ENCODE results near the gene IL16.

The IL16 gene

GRCh38 chr15:81278306-81279029 is 81.8 kb downstream of the IL16 start:
- no peak for DNase-seq

DNA sequence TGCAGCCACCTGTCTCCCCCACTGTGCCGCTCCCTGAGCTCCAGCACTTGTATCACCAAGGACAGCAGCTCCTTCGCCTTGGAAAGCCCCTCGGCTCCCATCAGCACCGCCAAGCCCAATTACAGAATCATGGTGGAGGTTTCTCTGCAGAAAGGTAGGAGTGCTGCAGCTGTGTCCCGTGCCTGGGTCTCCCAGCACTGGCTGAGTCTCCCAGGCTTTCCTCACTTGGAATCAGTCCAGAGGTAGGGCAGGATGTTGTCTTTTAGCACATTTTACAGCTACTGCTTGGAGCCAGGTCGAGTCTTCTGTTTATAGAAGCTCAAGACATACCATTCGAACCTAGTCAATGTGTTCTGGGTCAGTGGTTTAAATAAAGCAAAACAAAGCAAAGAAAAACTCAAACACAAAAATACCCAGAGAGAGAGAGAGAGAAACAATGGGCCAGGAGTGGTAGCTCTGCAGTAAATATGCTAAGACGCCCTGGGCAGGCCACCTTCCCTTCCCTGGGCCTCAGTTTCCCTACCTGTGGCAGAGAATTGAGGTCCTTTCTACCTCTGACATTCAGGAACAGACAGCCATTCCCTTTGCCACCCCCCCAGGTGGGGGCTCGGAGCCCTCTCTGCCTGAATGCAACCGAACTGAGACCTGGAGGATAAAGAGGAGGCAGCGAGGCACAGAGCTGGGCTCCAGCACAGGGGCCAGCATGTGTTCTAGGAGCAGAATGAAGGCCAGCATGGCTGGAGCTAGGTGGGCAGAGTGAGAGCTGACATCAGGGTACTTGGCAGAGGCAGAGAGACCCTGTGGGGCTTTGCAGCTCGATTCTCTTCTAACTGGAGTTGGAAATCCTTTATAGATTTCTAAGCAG is 83.2 kb downstream of the IL16 start:
- DNase-seq: no peak

DNA sequence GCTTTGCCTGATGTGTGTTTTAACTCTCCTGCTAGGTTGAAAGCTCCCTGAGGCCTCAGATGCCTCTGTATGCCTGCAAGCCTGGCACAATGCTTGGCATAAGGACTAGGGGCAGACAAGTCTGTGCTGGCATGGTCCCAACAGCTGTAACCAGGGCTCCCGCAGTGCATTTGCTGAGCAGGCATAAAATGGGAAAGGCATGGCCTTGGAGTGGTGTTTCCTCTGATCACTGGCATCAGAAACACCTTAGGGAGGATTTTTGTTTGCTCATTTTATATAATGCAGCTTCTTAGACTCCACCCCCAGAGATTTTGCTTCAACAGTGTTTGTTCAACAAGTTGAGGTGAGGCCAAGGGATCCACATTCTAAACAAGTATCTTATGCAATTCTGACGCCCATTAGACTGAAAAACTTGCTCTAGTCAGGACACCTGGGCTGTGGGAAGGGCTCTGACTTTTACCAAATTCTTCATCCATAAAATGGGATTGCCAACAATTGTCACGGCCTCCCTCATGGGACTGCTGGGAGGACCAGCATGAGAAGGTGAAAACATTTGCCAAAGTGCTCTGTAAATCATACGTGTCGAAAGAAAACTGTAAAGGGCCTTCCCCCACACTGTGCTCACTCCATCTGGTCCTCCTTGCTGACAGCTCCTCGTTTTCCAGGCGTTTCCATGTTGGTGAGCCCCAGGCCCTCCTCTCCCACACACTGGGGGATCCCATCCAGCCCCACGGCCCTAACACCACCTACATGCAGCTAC is 84.2 kb downstream of the IL16 start:
- no peak for DNase-seq

DNA sequence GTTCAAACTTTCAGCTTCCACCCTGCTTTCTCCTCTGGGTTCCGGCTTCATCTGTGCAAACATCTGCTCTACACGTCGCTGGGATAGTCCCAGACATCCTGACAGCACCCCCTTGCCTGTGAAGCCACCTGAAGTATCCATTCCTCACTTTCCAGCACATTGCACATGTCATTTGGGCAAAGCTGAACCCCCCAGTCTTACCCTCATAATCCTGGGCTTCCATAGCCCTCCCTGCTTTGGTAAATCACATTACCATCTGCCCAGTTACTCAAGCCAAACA is 84.7 kb downstream of the IL16 start:
- DNase-seq: no peak

- DNase-seq: no peak
These were observed 85.3 kb downstream of the IL16 start for GRCh38 chr15:81281766-81282605.

- DNase-seq: no peak
These were observed 85.9 kb downstream of the IL16 start for GRCh38 chr15:81282606-81282895.

DNA sequence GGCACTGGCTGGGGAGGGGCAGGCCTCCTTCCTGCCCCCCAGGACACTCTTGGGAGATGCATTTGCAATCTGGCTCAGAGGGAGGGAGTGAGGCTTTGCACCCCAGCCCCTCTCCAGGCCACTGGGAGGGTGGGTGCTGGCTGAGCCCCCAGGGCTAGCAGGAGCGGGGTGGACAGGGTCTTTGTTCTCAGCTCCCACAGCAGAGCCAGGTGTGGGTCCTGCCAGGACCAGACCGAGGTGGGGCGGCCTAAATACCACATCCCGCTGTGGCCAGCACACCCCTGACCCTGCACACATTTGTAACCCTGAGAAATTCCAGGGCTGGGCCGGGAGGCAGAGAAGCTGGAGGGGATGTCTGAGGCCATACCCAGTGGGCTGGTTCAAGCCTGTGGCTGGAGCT is 86.2 kb downstream of the IL16 start:
- DNase-seq: no peak

- DNase-seq: no peak
These were observed 87.8 kb downstream of the IL16 start for GRCh38 chr15:81284256-81285031.

- no peak for DNase-seq
These were observed 88.8 kb downstream of the IL16 start for GRCh38 chr15:81285461-81285860.

DNA sequence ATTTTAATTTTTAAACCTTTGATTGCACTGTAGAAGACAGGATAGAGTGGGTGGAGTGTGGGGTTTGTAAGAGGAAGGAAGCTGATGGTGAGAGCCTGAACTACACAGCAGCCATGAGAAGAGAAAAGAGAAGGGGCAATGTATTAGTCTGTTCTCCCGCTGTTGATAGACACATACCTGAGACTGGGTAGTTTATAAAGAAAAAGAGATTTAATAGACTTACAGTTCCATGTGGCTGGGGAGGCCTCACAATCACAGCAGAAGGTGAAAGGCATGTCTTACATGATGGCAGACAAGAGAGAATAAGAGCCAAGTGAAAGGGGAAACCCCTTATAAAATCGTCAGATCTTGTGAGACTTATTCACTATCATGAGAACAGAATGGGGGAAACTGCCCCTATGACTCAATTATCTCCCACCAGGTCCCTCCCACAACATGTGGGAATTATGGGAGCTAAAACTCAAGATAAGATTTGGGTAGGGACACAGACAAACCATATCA is 90.0 kb downstream of the IL16 start:
- peak; percentile 52 for DNase-seq

GRCh38 chr15:81288040-81288439 is 91.4 kb downstream of the IL16 start:
- DNase-seq: no peak

DNA sequence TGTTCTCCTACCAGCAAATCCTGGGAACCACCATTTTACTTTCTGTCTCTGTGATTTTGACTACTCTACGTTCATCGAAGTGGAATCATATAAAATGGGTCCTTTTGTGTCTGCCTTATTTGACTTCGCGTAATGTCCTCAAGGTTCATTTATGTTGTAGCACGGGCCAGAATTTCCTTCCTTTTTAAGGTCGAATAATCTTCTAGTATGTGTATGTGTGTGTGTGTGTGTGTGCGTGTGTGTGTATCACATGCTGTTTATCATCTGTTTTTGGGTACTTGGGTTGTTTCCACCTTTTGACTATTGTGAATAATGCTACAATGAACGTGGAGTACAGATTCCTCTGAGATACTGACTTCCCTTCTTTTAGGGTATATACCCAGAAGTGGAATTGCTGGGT is 91.9 kb downstream of the IL16 start:
- no peak for DNase-seq

DNA sequence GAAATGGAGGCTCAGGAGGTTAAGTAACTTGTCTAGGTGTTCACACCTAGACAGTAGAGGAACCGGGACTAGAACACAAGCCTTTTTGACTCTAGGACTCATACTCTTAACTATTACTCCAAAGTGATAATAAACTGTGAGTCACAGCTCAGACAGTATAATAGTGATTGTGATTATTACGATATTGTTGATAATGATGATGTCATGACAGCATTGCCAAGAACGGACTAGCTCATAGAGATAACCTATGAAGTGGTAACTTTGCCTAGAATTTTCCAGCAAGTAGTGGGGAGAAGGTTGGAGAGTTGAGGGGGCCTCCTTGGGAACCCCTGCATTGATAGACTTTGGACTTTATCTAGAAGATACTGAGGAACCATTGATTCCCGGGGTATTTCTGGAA is 93.2 kb downstream of the IL16 start:
- no peak for DNase-seq

- DNase-seq: no peak
These were observed 95.3 kb downstream of the IL16 start for GRCh38 chr15:81291916-81292522.

GRCh38 chr15:81292523-81293001 is 95.9 kb downstream of the IL16 start:
- peak; percentile 53 for DNase-seq

DNA sequence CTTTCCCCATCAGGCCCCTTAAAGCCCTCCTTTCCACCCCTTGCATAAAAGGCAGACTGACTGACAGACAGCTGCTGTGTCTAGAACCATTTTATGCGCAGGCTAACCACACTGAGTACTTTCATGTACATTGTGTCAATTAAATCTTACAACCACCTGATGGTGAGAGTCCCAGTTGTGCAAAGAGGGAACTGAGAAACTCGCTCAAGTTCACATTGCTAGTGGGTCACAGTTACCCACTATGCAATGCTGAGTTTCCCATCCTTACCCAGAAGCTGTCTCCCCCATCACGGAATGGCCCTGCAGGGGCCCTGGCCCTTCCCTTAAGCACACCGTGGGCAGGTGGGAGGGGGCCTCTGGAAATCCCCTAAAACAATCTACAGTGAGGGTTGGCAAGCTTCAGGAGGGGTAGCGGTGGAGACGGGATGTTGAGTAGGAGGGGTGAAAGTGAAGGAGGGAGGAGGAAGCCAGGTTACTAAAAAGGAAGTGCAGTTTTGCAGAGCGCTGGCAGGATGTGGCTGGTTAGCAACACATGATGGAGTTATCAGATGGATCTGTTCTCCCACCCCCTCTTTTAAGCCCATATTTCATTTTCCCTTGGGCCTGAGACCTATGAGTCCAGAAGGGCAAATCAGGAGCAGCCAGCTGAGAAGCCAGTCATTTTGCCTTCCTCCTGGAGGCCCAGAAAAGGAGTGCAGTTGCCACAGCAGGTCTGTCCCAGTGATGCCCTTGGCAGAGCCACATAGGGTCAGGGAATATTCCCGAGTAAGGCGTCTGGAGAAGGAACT is 97.2 kb downstream of the IL16 start:
- peak; percentile 89 for DNase-seq

DNA sequence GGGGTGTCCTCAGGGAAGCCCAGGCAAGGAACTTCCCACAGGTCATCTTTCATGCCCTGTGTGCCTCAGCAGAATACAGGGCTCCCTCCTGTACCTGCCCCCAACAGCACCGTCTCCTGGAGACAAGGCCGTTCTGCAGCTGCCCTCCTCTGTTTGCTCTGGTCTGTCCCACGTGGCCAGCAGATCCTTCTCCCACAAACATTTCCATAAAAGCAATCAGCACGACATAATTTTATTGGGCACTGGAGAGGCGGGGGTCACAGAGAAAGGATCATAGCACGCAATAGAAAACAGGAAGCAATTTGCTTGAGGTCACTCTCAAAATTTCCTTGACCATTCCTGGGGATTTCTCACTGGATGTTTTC is 97.8 kb downstream of the IL16 start:
- DNase-seq: no peak

GRCh38 chr15:81295486-81296121 is 98.9 kb downstream of the IL16 start:
- DNase-seq: no peak

DNA sequence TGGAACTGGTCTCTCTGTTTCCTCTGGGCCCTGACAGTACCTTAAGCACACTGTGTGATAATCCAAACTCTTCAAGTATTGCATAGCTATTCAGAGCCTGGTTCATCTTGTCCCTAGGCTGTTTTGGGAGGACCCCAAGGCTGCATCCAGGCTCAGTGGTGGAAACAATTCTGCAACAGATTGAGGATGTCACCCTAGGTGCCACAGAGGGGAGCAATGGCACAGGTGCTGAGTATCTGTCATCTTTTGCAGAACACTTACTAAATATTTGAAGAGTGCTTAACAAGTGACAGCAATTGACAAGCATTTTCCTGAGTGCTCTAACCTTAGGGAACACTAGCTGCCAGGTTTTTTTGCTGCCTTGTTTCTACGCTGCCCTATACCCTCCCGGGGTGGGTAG is 99.5 kb downstream of the IL16 start:
- DNase-seq: no peak

DNA sequence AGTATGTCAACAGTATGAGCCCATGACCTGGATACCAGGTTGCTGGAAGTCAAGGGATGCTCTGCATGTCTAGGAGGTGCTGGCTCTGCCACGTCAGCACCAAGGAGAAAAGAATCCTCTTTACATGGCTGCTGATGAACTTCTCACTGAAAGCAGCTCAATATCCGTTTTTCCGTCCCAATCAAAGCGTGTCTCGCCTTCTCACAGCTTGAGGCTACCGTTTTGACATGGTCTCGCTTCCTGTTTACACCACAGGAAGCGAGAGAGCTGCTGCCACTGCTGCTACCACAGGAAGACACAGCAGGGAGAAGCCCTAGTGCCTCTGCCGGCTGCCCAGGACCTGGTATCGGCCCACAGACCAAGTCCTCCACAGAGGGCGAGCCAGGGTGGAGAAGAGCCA is 100.0 kb downstream of the IL16 start:
- peak; percentile 84 for DNase-seq
